HG03575 (cell line): Measurements from ENCODE around the gene CADM2.
"Not testable (repeated sequence)": the region's sequence is repeated elsewhere in the genome, so short reads cannot be mapped to it uniquely, and the experiment has no call there.

ENCODE experiments used
- ATAC-seq: cut with Tn5 transposase; IDR thresholded peaks from one replicate; pipeline ENCODE4 v1.9.1; 2021; ENCODE audit not compliant: unreplicated experiment, insufficient number of reproducible peaks, low FRiP score; ENCODE audit errors: extremely low read depth

CADM2 gene

GRCh38 chr3:84958495-84959469 is at the start of gene CADM2:
TSS of gene CADM2 (plus strand) at chr3:84958989.
- peak; percentile 90 for ATAC-seq

GRCh38 chr3:84918592-84918991 is 40.2 kb upstream of the CADM2 start:
- ATAC-seq, result not testable (repeated sequence)

GRCh38 chr3:84922682-84923081 is 36.1 kb upstream of the CADM2 start:
- no peak for ATAC-seq

- ATAC-seq, result no peak
Observed at GRCh38 chr3:84925571-84925970, 33.2 kb upstream of the CADM2 start.

- ATAC-seq, result no peak
Observed at GRCh38 chr3:84943379-84943778, 15.4 kb upstream of the CADM2 start.

- no peak for ATAC-seq
Observed at GRCh38 chr3:84946240-84946639, 12.5 kb upstream of the CADM2 start.

- no peak for ATAC-seq
Observed at GRCh38 chr3:84959470-84960271, 882 bp downstream of the CADM2 start.

- no peak for ATAC-seq
Observed at GRCh38 chr3:84960581-84960980, 1.8 kb downstream of the CADM2 start.

- no peak for ATAC-seq
Observed at GRCh38 chr3:84961011-84961410, 2.2 kb downstream of the CADM2 start.

- no peak for ATAC-seq
Observed at GRCh38 chr3:84961521-84962255, 2.9 kb downstream of the CADM2 start.

GRCh38 chr3:84962415-84962814 is 3.6 kb downstream of the CADM2 start:
- ATAC-seq, result no peak

- ATAC-seq, result no peak
Observed at GRCh38 chr3:84963137-84963536, 4.3 kb downstream of the CADM2 start.

- ATAC-seq, result no peak
Observed at GRCh38 chr3:84965141-84965540, 6.4 kb downstream of the CADM2 start.

GRCh38 chr3:84967767-84968581 is 9.2 kb downstream of the CADM2 start:
- ATAC-seq, result no peak

GRCh38 chr3:84968701-84969235 is 10.0 kb downstream of the CADM2 start:
- no peak for ATAC-seq

GRCh38 chr3:84974347-84974746 is 15.6 kb downstream of the CADM2 start:
- no peak for ATAC-seq

GRCh38 chr3:84977021-84977420 is 18.2 kb downstream of the CADM2 start:
- ATAC-seq, result no peak

- ATAC-seq, result no peak
Observed at GRCh38 chr3:84978843-84979242, 20.1 kb downstream of the CADM2 start.
